Measurements from ENCODE around the gene GOLGA5.

DNA sequence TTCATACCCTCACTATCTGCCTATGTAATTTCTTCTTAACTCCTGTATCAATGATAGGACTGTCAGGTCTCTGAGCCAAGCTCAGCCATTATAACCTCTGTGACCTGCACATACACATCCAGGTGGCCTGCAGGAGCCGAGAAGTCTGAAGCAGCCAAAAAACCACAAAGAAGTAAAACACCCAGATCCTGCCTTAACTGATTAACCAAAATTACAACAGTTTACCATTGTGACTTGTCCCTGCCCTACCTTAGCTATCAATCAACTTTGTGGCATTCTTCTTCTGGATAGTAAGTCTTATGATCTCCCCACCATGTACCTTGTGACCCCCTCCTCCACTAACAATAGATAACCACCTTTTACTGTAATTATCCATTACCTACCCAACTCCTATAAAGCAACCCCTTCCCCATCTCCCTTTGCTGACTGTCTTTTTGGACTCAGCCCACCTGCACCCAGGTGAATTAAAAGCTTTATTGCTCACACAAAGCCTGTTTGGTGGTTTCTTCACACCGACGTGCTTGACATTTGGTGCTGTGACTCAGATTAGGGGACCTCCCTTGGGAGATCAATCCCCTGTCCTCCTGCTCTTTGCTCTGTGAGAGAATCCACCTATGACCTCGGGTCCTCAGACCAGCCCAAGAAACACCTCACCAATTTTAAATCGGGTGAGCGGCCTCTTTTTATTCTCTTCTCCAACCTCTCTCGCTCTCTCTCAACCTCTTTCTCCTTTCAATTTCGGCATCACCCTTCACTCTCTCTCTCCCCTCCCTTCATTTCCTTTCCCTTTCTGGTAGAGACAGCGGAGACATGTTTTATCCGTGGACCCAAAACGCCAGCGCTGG is 34.2 kb upstream of the GOLGA5 start:
- TF ChIP-seq, protein P1, sequence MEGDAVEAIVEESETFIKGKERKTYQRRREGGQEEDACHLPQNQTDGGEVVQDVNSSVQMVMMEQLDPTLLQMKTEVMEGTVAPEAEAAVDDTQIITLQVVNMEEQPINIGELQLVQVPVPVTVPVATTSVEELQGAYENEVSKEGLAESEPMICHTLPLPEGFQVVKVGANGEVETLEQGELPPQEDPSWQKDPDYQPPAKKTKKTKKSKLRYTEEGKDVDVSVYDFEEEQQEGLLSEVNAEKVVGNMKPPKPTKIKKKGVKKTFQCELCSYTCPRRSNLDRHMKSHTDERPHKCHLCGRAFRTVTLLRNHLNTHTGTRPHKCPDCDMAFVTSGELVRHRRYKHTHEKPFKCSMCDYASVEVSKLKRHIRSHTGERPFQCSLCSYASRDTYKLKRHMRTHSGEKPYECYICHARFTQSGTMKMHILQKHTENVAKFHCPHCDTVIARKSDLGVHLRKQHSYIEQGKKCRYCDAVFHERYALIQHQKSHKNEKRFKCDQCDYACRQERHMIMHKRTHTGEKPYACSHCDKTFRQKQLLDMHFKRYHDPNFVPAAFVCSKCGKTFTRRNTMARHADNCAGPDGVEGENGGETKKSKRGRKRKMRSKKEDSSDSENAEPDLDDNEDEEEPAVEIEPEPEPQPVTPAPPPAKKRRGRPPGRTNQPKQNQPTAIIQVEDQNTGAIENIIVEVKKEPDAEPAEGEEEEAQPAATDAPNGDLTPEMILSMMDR (IDR thresholded peaks at IDR 0.05), result no peak
- no peak for TF ChIP-seq POLR2A (IDR thresholded peaks at IDR 0.05)
